ENCODE measurements around the gene EFNB3. TPM values are rescaled to one million over a fixed set of nuclear protein-coding genes. Genes with fewer than 3 reads are reported as not detected.

EFNB3 gene
- total and polyA plus RNA-seq, 2 of the 13 experiments (the other 11 are each of a cell fraction or from before 2014, with no cell fraction given) = 0.07 to 0.25 TPM

GRCh38 chr17:7716901-7717755, 12.1 kb downstream of the EFNB3 start, which contains the start of gene DNAH2:
Gene DNAH2, plus strand, starts transcription at chr17:7717744. Its CDS starts 1,991 bp downstream, at chr17:7719735.
- no peaks in the 10 kb centered on the region for H4K20me1 ChIP-seq (ENCODE audit: insufficient read depth, low read length)
- H3K4me3 ChIP-seq (replicated peaks in 1 of 3; ENCODE audit: insufficient read depth in 1 of 3, low read depth in 2 of 3, low read length in 3 of 3) = peak within 1 kb of the TSS; percentile 49 to 72 (median 62); a peak in 5 of 6 replicates
- under 1% methylated on average over 53 of the region's 64 CpGs for WGBS (ENCODE audit: low lambda C conversion rate)
- in situ Hi-C loops (cut with HindIII; ENCODE audit: extremely low pct_ligation_motif_present, low pct_unique_long_range_greater_than_20kb) = loop anchor here (5.0 kb wide), 1 partner anchor 85 kb away; the partner anchor contains the start of gene SHBG
- no peaks in the 10 kb centered on the region for H3K9me3 ChIP-seq (ENCODE audit: low read length)
- DNase-seq (ENCODE audit: low spot score) = peak; percentile 60
- ChIA-PET POLR2A (interaction anchor here (0.9 to 2.0 kb wide), 4 partner anchors 11 to 31 kb away, joined by 3 to 6 read pairs (median 4); partner anchors contain the start of genes TP53 and WRAP53), CTCF (ENCODE audit: low intra/inter-chr PET ratio, low total read pairs) (interaction anchor here (2.0 kb wide), 1 partner anchor 29 kb away, joined by 5 read pairs; the partner anchor contains the start of gene WRAP53)
- H3K79me2 ChIP-seq (ENCODE audit: insufficient read depth, low read length) = no peaks in the 10 kb centered on the region
- H2AFZ ChIP-seq (ENCODE audit: low read length) = no peak within 1 kb of the TSS
- H3K27me3 ChIP-seq (ENCODE audit: control insufficient read depth in 1 of 2, insufficient read depth in 2 of 2, low read length in 2 of 2) = peaks cover 12 to 85% of the 10 kb centered on the region in 2 experiments
- intact Hi-C loops (cut with micrococcal nuclease; ENCODE audit: unreplicated experiment) = no loop called here
- H3K9ac ChIP-seq (ENCODE audit: insufficient read depth, low read depth, low read length) = no peak within 1 kb of the TSS
- no peaks in the 10 kb centered on the region for H3K36me3 ChIP-seq (replicated peaks in 1 of 2; ENCODE audit: control insufficient read depth in 1 of 2, insufficient read depth in 2 of 2, low read length in 2 of 2)
- no peak within 1 kb of the TSS for H3K27ac ChIP-seq (ENCODE audit: extremely low read length, insufficient read depth, low read length)
- peak; percentile 86 for ATAC-seq
- H3K4me2 ChIP-seq (ENCODE audit: low read depth, low read length) = peak within 1 kb of the TSS; percentile 78
- H3K4me1 ChIP-seq (ENCODE audit: insufficient read depth, low read length) = peaks cover 27% of the 10 kb centered on the region
- FAIRE-seq = no peak
- BruUV-seq (replicated peaks) = no TSS peak
- TF ChIP-seq KDM3A (CRISPR knock-in tag; IDR thresholded peaks at IDR 0.05; ENCODE audit: low read depth) (peak; percentile 84; the same call in 1 of the 2 replicates), TERF1 (CRISPR knock-in tag; IDR thresholded peaks at IDR 0.05) (no peak), PCBP1 (IDR thresholded peaks at IDR 0.05; ENCODE audit: borderline replicate concordance, low read depth, low read length) (0 out of 2 replicates have a peak, but pooled peaks have one; percentile 51), TARDBP (CRISPR knock-in tag; IDR thresholded peaks at IDR 0.05) (peak; percentile 54; the same call in 1 of the 2 replicates), SOX5 (CRISPR knock-in tag; IDR thresholded peaks at IDR 0.05; ENCODE audit: borderline replicate concordance) (peak; percentile 30; the same call in 1 of the 2 replicates), ZNF331 (CRISPR knock-in tag; IDR thresholded peaks at IDR 0.05) (peak; percentile 47; the same call in 1 of the 2 replicates), CBX5 (CRISPR knock-in tag; IDR thresholded peaks at IDR 0.05; ENCODE audit: borderline replicate concordance) (peak; percentile 38; the same call in 1 of the 2 replicates), ATF1 (CRISPR knock-in tag; IDR thresholded peaks at IDR 0.05) (no peak), ZNF260 (CRISPR knock-in tag; IDR thresholded peaks at IDR 0.05; ENCODE audit: borderline replicate concordance, low read depth) (no peak), YY1 (IDR thresholded peaks at IDR 0.05; ENCODE audit: insufficient read depth, insufficient replicate concordance, low read depth, low read length) (peak; percentile 67), ARHGAP35 (CRISPR knock-in tag; IDR thresholded peaks at IDR 0.05; ENCODE audit: borderline replicate concordance) (peak; percentile 46; the same call in 1 of the 2 replicates), ZNF768 (CRISPR knock-in tag; IDR thresholded peaks at IDR 0.05) (0 out of 2 replicates have a peak, but pooled peaks have one; percentile 23), STAG1 (CRISPR knock-in tag; IDR thresholded peaks at IDR 0.05) (peak; percentile 71), KDM4B (CRISPR knock-in tag; IDR thresholded peaks at IDR 0.05) (peak; percentile 30; the same call in 1 of the 2 replicates), ISX (CRISPR knock-in tag; conservative IDR thresholded peaks at IDR 0.05) (no peak), KDM2A (CRISPR knock-in tag; IDR thresholded peaks at IDR 0.05; ENCODE audit: borderline replicate concordance, low read depth) (peak; percentile 67; the same call in 1 of the 2 replicates)
- TF ChIP-seq, protein P1, sequence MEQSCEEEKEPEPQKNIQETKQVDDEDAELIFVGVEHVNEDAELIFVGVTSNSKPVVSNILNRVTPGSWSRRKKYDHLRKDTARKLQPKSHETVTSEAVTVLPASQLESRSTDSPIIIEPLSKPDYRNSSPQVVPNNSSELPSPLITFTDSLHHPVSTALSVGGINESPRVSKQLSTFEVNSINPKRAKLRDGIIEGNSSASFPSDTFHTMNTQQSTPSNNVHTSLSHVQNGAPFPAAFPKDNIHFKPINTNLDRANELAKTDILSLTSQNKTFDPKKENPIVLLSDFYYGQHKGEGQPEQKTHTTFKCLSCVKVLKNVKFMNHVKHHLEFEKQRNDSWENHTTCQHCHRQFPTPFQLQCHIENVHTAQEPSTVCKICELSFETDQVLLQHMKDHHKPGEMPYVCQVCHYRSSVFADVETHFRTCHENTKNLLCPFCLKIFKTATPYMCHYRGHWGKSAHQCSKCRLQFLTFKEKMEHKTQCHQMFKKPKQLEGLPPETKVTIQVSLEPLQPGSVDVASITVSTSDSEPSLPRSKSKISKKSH (CRISPR knock-in tag; IDR thresholded peaks at IDR 0.05; ENCODE audit: borderline replicate concordance) = peak; percentile 43; the same call in 1 of the 2 replicates
- TF ChIP-seq, protein P2, sequence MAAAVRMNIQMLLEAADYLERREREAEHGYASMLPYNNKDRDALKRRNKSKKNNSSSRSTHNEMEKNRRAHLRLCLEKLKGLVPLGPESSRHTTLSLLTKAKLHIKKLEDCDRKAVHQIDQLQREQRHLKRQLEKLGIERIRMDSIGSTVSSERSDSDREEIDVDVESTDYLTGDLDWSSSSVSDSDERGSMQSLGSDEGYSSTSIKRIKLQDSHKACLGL (CRISPR knock-in tag; IDR thresholded peaks at IDR 0.05) = 0 out of 2 replicates have a peak, but pooled peaks have one; percentile 27

Measured in HepG2 (cell line).